A549 treated with RU486 at 1 μM for 4 hours (cell line): ENCODE measurements around the gene RASGEF1B. TPM values are rescaled to one million over a fixed set of nuclear protein-coding genes. Genes with fewer than 3 reads are reported as not detected.

Source experiments
- total RNA-seq: library from RNA; stranded (reverse); fragments of 200-300 nt; extraction: Qiagen RNA extraction; gene quantifications from 5 replicates; pipeline ENCODE4 v1.2.3, GENCODE V29; 2022; ENCODE audit warnings: low read depth

The RASGEF1B gene
- 0.25 TPM in 1 of 5 replicates, not detected in the others for total RNA-seq

DNA sequence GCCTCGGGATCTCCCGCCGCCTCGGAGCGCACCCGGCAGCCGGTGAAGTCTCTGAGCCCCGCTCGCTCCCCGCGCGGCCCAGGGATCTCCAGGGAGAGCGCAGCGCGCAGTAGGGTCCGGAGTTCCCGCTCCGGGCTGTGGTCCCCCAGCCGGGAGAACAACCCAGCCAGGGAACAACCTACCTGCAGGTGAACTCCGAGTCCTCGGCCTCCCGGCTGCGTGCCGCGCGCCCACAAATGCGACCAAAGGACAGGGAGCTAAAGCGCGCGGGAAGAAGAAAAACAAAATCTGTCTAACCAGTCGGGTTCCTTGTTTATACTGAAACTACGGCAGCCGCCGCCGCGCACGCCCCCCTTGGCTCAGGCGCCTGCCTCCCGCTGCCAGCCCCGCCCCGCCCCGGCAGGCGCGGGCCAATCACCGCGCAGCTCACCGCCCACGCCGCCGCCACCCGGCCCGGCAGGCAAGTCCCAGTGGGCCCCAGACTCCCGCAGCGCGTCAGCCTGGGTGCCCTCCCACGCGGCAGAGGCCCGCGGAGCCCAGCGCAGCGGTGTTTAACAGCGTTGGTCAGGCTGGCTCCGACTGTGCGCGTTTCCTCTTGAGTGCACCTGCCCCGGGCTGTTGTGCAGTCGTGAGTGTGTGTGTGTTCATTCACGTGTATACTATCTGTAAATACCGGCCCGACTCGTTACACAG lies at the start of gene RASGEF1B:
Gene RASGEF1B (minus strand): TSS at position 320 of the 693 bp plus-strand sequence. CDS start 12,399 bp downstream, outside the sequence.

